GM12878 (cell line): ENCODE results near the gene RNF223. TPM values are rescaled to one million over a fixed set of nuclear protein-coding genes. Genes with fewer than 3 reads are reported as not detected.

Experiments used
- ATAC-seq: fragments of 200-7000 bp; cut with Tn5 transposase; 3 replicates; pipeline ENCODE4 v1.9.1; 2020; ENCODE audit warnings: mild to moderate bottlenecking, moderate library complexity
- BruUV-seq: library from RNA; stranded (reverse); fragments of 400-500 nt; replicated peaks from 2 replicates; lab custom pipeline; 2021; lab: Mats Ljungman, UMichigan
- CTCF ChIA-PET: fragments of 300-600 bp; sonication (Branson Sonifier 250); formaldehyde crosslinking; extraction: SDS; loops from one replicate; lab custom pipeline; 2021; ENCODE audit warnings: inconsistent platforms; lab: Yijun Ruan, JAX
- POLR2A ChIA-PET: fragments of 350-600 bp; formaldehyde crosslinking; extraction: SDS; loops from one replicate; lab custom pipeline; 2021; ENCODE audit warnings: inconsistent platforms; lab: Charles Lee
- RAD21 ChIA-PET: fragments of 300-600 bp; sonication (Branson Sonifier 250); formaldehyde crosslinking; loops from one replicate; lab custom pipeline; 2023; ENCODE audit warnings: antibody characterized with exemption; ENCODE audit not compliant: unreplicated experiment; lab: Charles Lee
- SMC1A ChIA-PET: fragments of 300-600 bp; sonication (Branson Sonifier 250); formaldehyde crosslinking; loops from one replicate; lab custom pipeline; 2023; ENCODE audit not compliant: unreplicated experiment, uncharacterized antibody; lab: Charles Lee
- DNase-seq: peaks from one replicate; pipeline ENCODE4 v3.0.0-alpha.2; 2011; ENCODE audit warnings: low read depth, low spot score
- FAIRE-seq: peaks from 3 replicates; lab custom pipeline; 2011; peaks lifted over from hg19 to GRCh38; lab: Jason Lieb, UNC
- H2AFZ ChIP-seq: 2 replicates; pipeline ENCODE4 v1.6.0; 2011; ENCODE audit warnings: low read depth, low read length, control low read depth; ENCODE audit not compliant: control insufficient read depth
- H3K27ac ChIP-seq: 2 replicates; pipeline ENCODE4 v1.5.1; 2011; ENCODE audit warnings: control low read depth; ENCODE audit not compliant: control insufficient read depth, insufficient read depth
- H3K27me3 ChIP-seq, 2 experiments: replicated peaks in 1 of 2; 2 replicates each; pipeline versions ENCODE4 v1.6.0 to v1.6.1; 2011; ENCODE audit warnings: low read length in 1 of 2; ENCODE audit not compliant: control insufficient read depth in 2 of 2, insufficient read depth in 2 of 2
- H3K36me3 ChIP-seq, 2 experiments: 2 replicates each; pipeline ENCODE4 v1.5.1; 2011; ENCODE audit warnings: low read length in 1 of 2; ENCODE audit not compliant: control insufficient read depth in 2 of 2, insufficient read depth in 2 of 2
- H3K4me1 ChIP-seq: 2 replicates; pipeline ENCODE4 v1.6.1; 2011; ENCODE audit warnings: mild to moderate bottlenecking, low read length, moderate library complexity, mixed read lengths; ENCODE audit not compliant: control insufficient read depth, insufficient read depth
- H3K4me2 ChIP-seq: 2 replicates; pipeline ENCODE4 v1.6.0; 2011; ENCODE audit warnings: control low read depth; ENCODE audit not compliant: control insufficient read depth, insufficient read depth
- H3K4me3 ChIP-seq: fragments of 200-600 bp; sonication (generic); 2 replicates; pipeline ENCODE4 v1.5.1; 2016
- H3K79me2 ChIP-seq: 2 replicates; pipeline ENCODE4 v1.6.0; 2011; ENCODE audit warnings: low read length; ENCODE audit not compliant: control insufficient read depth, insufficient read depth
- H3K9ac ChIP-seq: 2 replicates; pipeline ENCODE4 v1.8.0; 2011; ENCODE audit warnings: low read length, control low read depth, mixed read lengths; ENCODE audit not compliant: control insufficient read depth, insufficient read depth
- H3K9me3 ChIP-seq: replicated peaks from 3 replicates; pipeline ENCODE4 v1.5.1; 2011; ENCODE audit warnings: mild to moderate bottlenecking, low read length; ENCODE audit not compliant: control insufficient read depth, insufficient read depth
- H4K20me1 ChIP-seq: 2 replicates; pipeline ENCODE4 v1.6.0; 2011; ENCODE audit not compliant: control insufficient read depth, insufficient read depth
- ASH2L ChIP-seq: fragments of 300-600, 200-600 bp; sonication (generic); IDR thresholded peaks from 2 replicates; pipeline ENCODE4 v1.6.1; 2017; ENCODE audit warnings: low read depth, mild to moderate bottlenecking, borderline replicate concordance
- ATF3 ChIP-seq: IDR thresholded peaks from 2 replicates; pipeline ENCODE4 v1.6.1; 2011; ENCODE audit warnings: low read depth, mild to moderate bottlenecking, low read length, moderate library complexity, borderline replicate concordance; ENCODE audit errors: extremely low read depth
- BRCA1 ChIP-seq: IDR thresholded peaks from 2 replicates; pipeline ENCODE4 v1.6.1; 2011; ENCODE audit warnings: low read depth, low read length, improper control_type of control experiment
- CBX3 ChIP-seq: fragments of 200-600 bp; sonication (generic); IDR thresholded peaks from 2 replicates; pipeline ENCODE4 v1.6.1; 2016; ENCODE audit warnings: low read depth, borderline replicate concordance
- CREM ChIP-seq: IDR thresholded peaks from 2 replicates; pipeline ENCODE4 v1.6.1; 2014; ENCODE audit warnings: antibody characterized with exemption, low read depth
- E2F4 ChIP-seq: IDR thresholded peaks from 2 replicates; pipeline ENCODE4 v1.6.1; 2012; ENCODE audit warnings: low read depth, low read length, improper control_type of control experiment
- HDAC6 ChIP-seq: fragments of 200-600 bp; sonication (generic); IDR thresholded peaks from one replicate; pipeline ENCODE4 v1.8.0; 2017; ENCODE audit warnings: antibody characterized with exemption; ENCODE audit not compliant: unreplicated experiment
- NR2C2 ChIP-seq: IDR thresholded peaks from 2 replicates; pipeline ENCODE4 v1.6.1; 2011; ENCODE audit warnings: borderline replicate concordance, low read depth; ENCODE audit not compliant: control insufficient read depth, insufficient read length
- PML ChIP-seq: IDR thresholded peaks from 2 replicates; pipeline ENCODE4 v1.6.1; 2012; ENCODE audit warnings: low read length, inconsistent platforms
- POLR2AphosphoS2 ChIP-seq: IDR thresholded peaks from 2 replicates; pipeline ENCODE4 v1.6.1; 2011; ENCODE audit warnings: low read depth, mild to moderate bottlenecking, low read length, improper control_type of control experiment, moderate library complexity
- RAD51 ChIP-seq: fragments of 450-650 bp; IDR thresholded peaks from 2 replicates; pipeline ENCODE4 v1.6.1; 2016; ENCODE audit warnings: moderate library complexity, mild to moderate bottlenecking, inconsistent platforms
- SIX5 ChIP-seq: IDR thresholded peaks from 2 replicates; pipeline ENCODE4 v1.6.1; 2011; ENCODE audit warnings: mild to moderate bottlenecking, low read depth, low read length, moderate library complexity; ENCODE audit not compliant: severe bottlenecking
- SMAD1 ChIP-seq: fragments of 450-650 bp; IDR thresholded peaks from 2 replicates; pipeline ENCODE4 v1.6.1; 2018; ENCODE audit warnings: mild to moderate bottlenecking, low read depth; ENCODE audit not compliant: partially characterized antibody
- SMAD5 ChIP-seq: IDR thresholded peaks from 2 replicates; pipeline ENCODE4 v1.6.1; 2016; ENCODE audit warnings: antibody characterized with exemption, low read depth
- WGBS: methylation state at CpG from one replicate; pipeline ENCODE4 v1.1.6; 2016; ENCODE audit warnings: low lambda C conversion rate; ENCODE audit not compliant: insufficient replicate concordance, insufficient coverage; ENCODE audit errors: missing lambda C conversion rate; 5-methylcytosine and 5-hydroxymethylcytosine counted together
- in situ Hi-C: fragments of 300-500 bp; cut with MboI; formaldehyde crosslinking; loops from 9 replicates; pipeline ENCODE4 v1.14.3; 2018; ENCODE audit warnings: mixed read lengths
- intact Hi-C: fragments of 100-400 bp; cut with micrococcal nuclease; formaldehyde crosslinking; loops from one replicate; pipeline ENCODE4 v1.14.2; 2022; ENCODE audit not compliant: unreplicated experiment
- polyA plus RNA-seq, 11 experiments: library from polyadenylated mRNA; depleted of rRNA in 4 of 11; unstranded in 6 of 11; stranded (reverse) in 5 of 11; fragments of >200 nt; fragmentation: Nextera tagmentation in 4 of 11; fragmentation: Illumina TruSeq in 1 of 11; extraction: Ambion mirVana in 4 of 11; extraction: Trizol in 1 of 11; gene quantifications; 1 replicate in 1 of 11; 2 replicates in 10 of 11; pipeline versions ENCODE4 v1.2.1 to v1.2.3, GENCODE V29; 2011 to 2016; ENCODE audit warnings: inconsistent platforms in 2 of 11, missing spikeins in 2 of 11, low read depth in 1 of 11
- total RNA-seq, 4 experiments: library from RNA; depleted of rRNA in 3 of 4; stranded (reverse); fragments of >200 nt in 3 of 4; fragmentation: Illumina TruSeq in 1 of 4; extraction: Trizol in 1 of 4; gene quantifications; 2 replicates each; pipeline versions ENCODE4 v1.2.1 to v1.2.3, GENCODE V29; 2013 to 2021

The RNF223 gene
- total and polyA plus RNA-seq, 10 of the 15 experiments (the other 5 are each of a cell fraction or from before 2014, with no cell fraction given), result 0.06 TPM; not detected in 9

- H3K36me3 ChIP-seq, result no peaks in the 10 kb centered on the region
- H3K79me2 ChIP-seq, result peaks cover 1% of the 10 kb centered on the region; the same call in 1 of the 2 replicates
- ATAC-seq, result no peak
- TF ChIP-seq SIX5 (no peak), RAD51 (no peak), BRCA1 (no peak), HDAC6 (no peak), POLR2AphosphoS2 (no peak), PML (no peak), CBX3 (no peak), SMAD1 (no peak), CREM (no peak), E2F4 (no peak), SMAD5 (no peak), NR2C2 (no peak), ATF3 (no peak), ASH2L (no peak)
- TF ChIP-seq, all 136 proteins: peak for 0
- Histone ChIP-seq H3K27ac (no peak overlapping the region), H3K9ac (no peak overlapping the region), H3K4me1 (peaks cover 4% of the 10 kb centered on the region; the same call in 1 of the 2 replicates), H3K9me3 (no peaks in the 10 kb centered on the region; the same call in 2 of the 3 replicates), H3K27me3 (peaks cover 2 to 6% of the 10 kb centered on the region in 2 experiments; a peak in 3 of 4 replicates), H3K4me3 (no peak overlapping the region), H2AFZ (no peak overlapping the region), H4K20me1 (no peaks in the 10 kb centered on the region), H3K4me2 (no peak overlapping the region)
- ChIA-PET RAD21 (interaction anchor here (0.6 to 5.6 kb wide), 3 partner anchors 17 to 172 kb away, joined by 4 to 92 read pairs (median 6); no protein-coding TSS in a partner anchor), SMC1A (interaction anchor here (0.8 to 3.2 kb wide), 3 partner anchors 10 to 131 kb away, joined by 3 to 36 read pairs (median 4); no protein-coding TSS in a partner anchor), POLR2A (interaction anchor here (0.7 to 1.7 kb wide), 2 partner anchors 85 to 130 kb away, joined by 5 to 6 read pairs; no protein-coding TSS in a partner anchor), CTCF (interaction anchor here (0.9 to 6.3 kb wide), 8 partner anchors 54 to 171 kb away, joined by 3 to 100 read pairs (median 16); partner anchors contain the start of genes SDF4 and TTLL10)
- 26% methylated on average over 16 of the region's 16 CpGs for whole genome bisulfite sequencing
- BruUV-seq, result no TSS peak
- intact Hi-C loops, result loop anchor here (5.0 kb wide), 1 partner anchor 112 kb away; the partner anchor contains the start of genes B3GALT6 and SDF4
- in situ Hi-C loops, result no loop called here
- DNase-seq, result no peak
- FAIRE-seq, result no peak
Measured at GRCh38 chr1:1120096-1120495, 46.0 kb upstream of the RNF223 start.
